Stomach (tissue), 9 donors: ENCODE results near the gene RPP38. TPM values are rescaled to one million over a fixed set of nuclear protein-coding genes. Genes with fewer than 3 reads are reported as not detected.

Experiments used
- DNase-seq, 2 donors: peaks; one replicate each; pipeline versions ENCODE4 v3.0.0 to v3.0.0-alpha.2; 2013 to 2019
- H3K27ac ChIP-seq, 5 donors: fragments of 200-600 bp in 4 of 5; sonication (generic) in 4 of 5; one replicate each; pipeline ENCODE4 v1.5.1; 2013 to 2019; ENCODE audit warnings: mild to moderate bottlenecking in 1 of 5, moderate library complexity in 1 of 5
- H3K27me3 ChIP-seq, 3 donors: fragments of 200-600 bp; sonication (generic); one replicate each; pipeline ENCODE4 v1.5.1; 2017 to 2019; ENCODE audit warnings: mixed run types in 1 of 3
- H3K36me3 ChIP-seq, 4 donors: fragments of 200-600 bp; sonication (generic); 1 replicate in 3 of 4; 2 replicates in 1 of 4; pipeline ENCODE4 v1.5.1; 2016 to 2019
- H3K4me1 ChIP-seq, 4 donors: fragments of 200-600 bp; sonication (generic); one replicate each; pipeline ENCODE4 v1.5.1; 2016 to 2019
- H3K4me3 ChIP-seq, 4 donors: fragments of 200-600 bp; sonication (generic) in 3 of 4; one replicate each; pipeline ENCODE4 v1.5.1; 2016 to 2019; ENCODE audit warnings: mild to moderate bottlenecking in 1 of 4
- H3K9me3 ChIP-seq, 4 donors: fragments of 200-600 bp; sonication (generic); one replicate each; pipeline ENCODE4 v1.5.1; 2016 to 2019
- CTCF ChIP-seq, 7 experiments: fragments of 450-650 bp in 4 of 7; fragments of 200-600 bp in 3 of 7; sonication (generic) in 3 of 7; IDR thresholded peaks; one replicate each; pipeline ENCODE4 v1.5.1; 2016 to 2019; ENCODE audit warnings: antibody characterized with exemption in 7 of 7, control low read depth in 2 of 7, mild to moderate bottlenecking in 1 of 7
- EP300 ChIP-seq: sonication (generic); formaldehyde crosslinking; IDR thresholded peaks from one replicate; pipeline ENCODE4 v1.6.1; 2017; ENCODE audit warnings: antibody characterized with exemption
- POLR2A ChIP-seq, 4 donors: fragments of 450-650 bp; IDR thresholded peaks; one replicate each; pipeline ENCODE4 v1.6.1; 2016; ENCODE audit warnings: antibody characterized with exemption in 4 of 4, control low read depth in 2 of 4, mild to moderate bottlenecking in 1 of 4, moderate library complexity in 1 of 4
- POLR2AphosphoS5 ChIP-seq, 3 donors: sonication (generic); formaldehyde crosslinking; IDR thresholded peaks; one replicate each; pipeline ENCODE4 v1.6.1; 2016; ENCODE audit warnings: antibody characterized with exemption in 3 of 3
- WGBS, 5 donors: extraction: QIAGEN DNeasy Blood & Tissue Kit in 3 of 5; methylation state at CpG; one replicate each; pipeline versions ENCODE4 v1.1.5 to v1.1.7; 2013 to 2018; 5-methylcytosine and 5-hydroxymethylcytosine counted together
- intact Hi-C: fragments of 100-400 bp; cut with DNase I; formaldehyde crosslinking; loops from one replicate; pipeline ENCODE4 v1.15.1; 2023; ENCODE audit warnings: low total_unique reads
- polyA plus RNA-seq, 3 donors: library from polyadenylated mRNA; stranded (reverse); fragments of 200-250 nt; gene quantifications; one replicate each; pipeline ENCODE4 v1.2.3, GENCODE V29; 2013
- total RNA-seq, 5 donors: library from RNA; depleted of rRNA; stranded (reverse); fragments of >200 nt; gene quantifications; one replicate each; pipeline versions ENCODE4 v1.1.0 to v1.2.3, GENCODE V29; 2014 to 2016
- donor health status: healthy with polysubstance abuse.
- donor health status: Bipolar disorder and iron deficiency.
- donor health status: healthy.

RPP38 gene
- total and polyA plus RNA-seq, 8 donors: 4.5 to 29.4 (median 19.6) TPM; not detected in 1

- Histone ChIP-seq H3K36me3 (no peaks in the 10 kb centered on the region), H3K4me3 (no peak overlapping the region), H3K4me1 (no peaks in the 10 kb centered on the region), H3K27me3 (no peaks in the 10 kb centered on the region), H3K27ac (no peak overlapping the region), H3K9me3 (peaks cover 0 to 15% (median 13%) of the 10 kb centered on the region in 4 donors)
- intact Hi-C loops: no loop called here
- 39 to 65% (median 56%) methylated on average over 1 of the region's 1 CpG for WGBS, 5 donors
- DNase-seq: no peak
- TF ChIP-seq CTCF (IDR thresholded peaks at IDR 0.05) (no peak), POLR2AphosphoS5 (IDR thresholded peaks at IDR 0.05) (no peak), EP300 (no peak), POLR2A (IDR thresholded peaks at IDR 0.05) (no peak)
Measured at GRCh38 chr10:15058689-15059088, 38.5 kb upstream of the RPP38 start.

GRCh38 chr10:15059914-15060313 lies 37.2 kb upstream of the RPP38 start:
- intact Hi-C loops: no loop called here
- DNase-seq: no peak
- 78 to 96% (median 83%) methylated on average over 4 of the region's 4 CpGs for WGBS, 5 donors

GRCh38 chr10:15060638-15061037 lies 36.5 kb upstream of the RPP38 start:
- Histone ChIP-seq H3K27me3 (no peaks in the 10 kb centered on the region), H3K4me3 (no peak overlapping the region), H3K4me1 (no peaks in the 10 kb centered on the region), H3K9me3 (peaks cover 0 to 28% (median 20%) of the 10 kb centered on the region in 4 donors), H3K27ac (no peak overlapping the region), H3K36me3 (no peaks in the 10 kb centered on the region)
- no peak for DNase-seq
- intact Hi-C loops: no loop called here
- WGBS, 5 donors: 75 to 89% (median 86%) methylated on average over 2 of the region's 2 CpGs
- TF ChIP-seq EP300: no peak

More at GRCh38 chr10:15059914-15060313, 37.2 kb upstream of the RPP38 start:
- Histone ChIP-seq H3K36me3 (no peaks in the 10 kb centered on the region), H3K27ac (no peak overlapping the region), H3K27me3 (no peaks in the 10 kb centered on the region), H3K4me1 (no peaks in the 10 kb centered on the region), H3K9me3 (peaks cover 0 to 20% (median 14%) of the 10 kb centered on the region in 4 donors), H3K4me3 (no peak overlapping the region)
- TF ChIP-seq POLR2AphosphoS5 (IDR thresholded peaks at IDR 0.05) (no peak), CTCF (IDR thresholded peaks at IDR 0.05) (no peak), POLR2A (IDR thresholded peaks at IDR 0.05) (no peak), EP300 (no peak)

GRCh38 chr10:15067154-15067553 lies 30.0 kb upstream of the RPP38 start:
- TF ChIP-seq CTCF (IDR thresholded peaks at IDR 0.05) (no peak), EP300 (no peak), POLR2AphosphoS5 (IDR thresholded peaks at IDR 0.05) (no peak), POLR2A (IDR thresholded peaks at IDR 0.05) (no peak)
- DNase-seq: no peak
- Histone ChIP-seq H3K36me3 (no peaks in the 10 kb centered on the region), H3K9me3 (peaks cover 0 to 16% (median 10%) of the 10 kb centered on the region in 4 donors), H3K4me1 (no peaks in the 10 kb centered on the region), H3K4me3 (no peak overlapping the region), H3K27ac (no peak overlapping the region), H3K27me3 (no peaks in the 10 kb centered on the region)
- intact Hi-C loops: no loop called here
- 85 to 92% (median 91%) methylated on average over 5 of the region's 5 CpGs for WGBS, 5 donors

- peaks cover 0 to 16% (median 10%) of the 10 kb centered on the region in 4 donors for H3K9me3 ChIP-seq
- no peak overlapping the region for H3K4me3 ChIP-seq
- no peak for TF ChIP-seq POLR2AphosphoS5 (IDR thresholded peaks at IDR 0.05)
- no peak for TF ChIP-seq POLR2A (IDR thresholded peaks at IDR 0.05)
- no peak for TF ChIP-seq CTCF (IDR thresholded peaks at IDR 0.05)
- TF ChIP-seq EP300: no peak
- no peaks in the 10 kb centered on the region for H3K27me3 ChIP-seq
- WGBS, 5 donors: 76 to 86% (median 84%) methylated on average over 3 of the region's 3 CpGs
- H3K36me3 ChIP-seq: no peaks in the 10 kb centered on the region
- H3K4me1 ChIP-seq: no peaks in the 10 kb centered on the region
- intact Hi-C loops: no loop called here
- no peak overlapping the region for H3K27ac ChIP-seq
- DNase-seq: no peak
Measured at GRCh38 chr10:15068802-15069201, 28.4 kb upstream of the RPP38 start.
